Omental fat pad (tissue), 4 donors: ENCODE results near the gene GRIN2D. TPM values are rescaled to one million over a fixed set of nuclear protein-coding genes. Genes with fewer than 3 reads are reported as not detected.

Experiments
- ATAC-seq: fragments of 150-250 bp; one replicate; pipeline ENCODE4 v1.9.1; 2016; ENCODE audit warnings: mild to moderate bottlenecking, moderate library complexity; ENCODE audit not compliant: low FRiP score
- DNase-seq: peaks from one replicate; pipeline ENCODE4 v3.0.0-alpha.2; 2019; ENCODE audit warnings: low spot score
- CTCF ChIP-seq, 3 donors: fragments of 450-650 bp; IDR thresholded peaks; one replicate each; pipeline ENCODE4 v1.5.1; 2016 to 2017; ENCODE audit warnings: antibody characterized with exemption in 3 of 3, mild to moderate bottlenecking in 3 of 3, moderate library complexity in 2 of 3
- total RNA-seq, 4 donors: library from RNA; depleted of rRNA; stranded (reverse); fragments of >200 nt; gene quantifications; one replicate each; pipeline ENCODE4 v1.1.0, GENCODE V29; 2016

GRIN2D gene
- total RNA-seq, 4 donors from 2014 or later = 0.12 to 0.63 (median 0.33) TPM

DNA sequence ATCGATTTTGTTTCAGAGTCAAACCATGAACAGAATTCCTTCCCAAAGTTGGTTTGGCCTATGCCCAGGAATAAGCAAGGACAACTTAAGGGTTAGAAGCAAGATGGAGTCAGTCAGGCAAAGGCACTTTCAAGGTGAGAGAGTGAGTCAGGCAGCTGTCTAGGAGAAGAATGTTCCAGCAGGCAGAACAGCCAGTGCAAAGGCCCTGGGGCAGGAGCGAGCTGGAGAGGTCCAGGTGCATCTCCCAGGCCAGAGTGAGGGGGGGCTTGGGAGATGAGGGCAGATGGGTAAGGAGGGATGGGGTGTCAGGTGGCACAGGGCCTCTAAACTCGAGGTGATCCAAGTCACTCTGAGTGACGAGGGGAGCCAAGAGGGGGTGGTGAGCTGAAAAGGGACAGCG lies 43.1 kb downstream of the GRIN2D start:
- ATAC-seq (no peak), DNase-seq (no peak)
- no peak for TF ChIP-seq CTCF (IDR thresholded peaks at IDR 0.05)

- no peak for DNase-seq
- no peak for ATAC-seq
- TF ChIP-seq CTCF (IDR thresholded peaks at IDR 0.05) = no peak
Measured at GRCh38 chr19:48441360-48442050, 48.0 kb downstream of the GRIN2D start.

GRCh38 chr19:48442116-48443035 lies 48.9 kb downstream of the GRIN2D start:
- ATAC-seq (no peak), DNase-seq (no peak)
- no peak for TF ChIP-seq CTCF (IDR thresholded peaks at IDR 0.05)

DNA sequence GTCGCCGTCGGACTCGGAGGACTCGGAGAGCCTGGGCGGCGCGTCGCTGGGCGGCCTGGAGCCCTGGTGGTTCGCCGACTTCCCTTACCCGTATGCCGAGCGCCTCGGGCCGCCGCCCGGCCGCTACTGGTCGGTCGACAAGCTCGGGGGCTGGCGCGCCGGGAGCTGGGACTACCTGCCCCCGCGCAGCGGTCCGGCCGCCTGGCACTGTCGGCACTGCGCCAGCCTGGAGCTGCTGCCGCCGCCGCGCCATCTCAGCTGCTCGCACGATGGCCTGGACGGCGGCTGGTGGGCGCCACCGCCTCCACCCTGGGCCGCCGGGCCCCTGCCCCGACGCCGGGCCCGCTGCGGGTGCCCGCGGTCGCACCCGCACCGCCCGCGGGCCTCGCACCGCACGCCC lies 49.8 kb downstream of the GRIN2D start:
- ATAC-seq (no peak), DNase-seq (no peak)
- no peak for TF ChIP-seq CTCF (IDR thresholded peaks at IDR 0.05)

Other genes with a start within 250 kb of the GRIN2D start
- 10 to 100 TPM in 1 of 4 donors, 1 to 10 TPM in 3; 6.1 to 10.9 (median 7.3) TPM for gene LIG1, start 223.3 kb upstream of the GRIN2D start, total RNA-seq
- 1 to 10 TPM; 1.5 to 3.3 (median 2.0) TPM for gene ZSWIM9, start 223.0 kb upstream of the GRIN2D start, total RNA-seq
- 100 to 1,000 TPM in 1 of 4 donors, 10 to 100 TPM in 3; 28.3 to 144 (median 46.6) TPM for gene CARD8, start 137.8 kb upstream of the GRIN2D start, total RNA-seq
- gene ZNF114, start 123.6 kb upstream of the GRIN2D start, total RNA-seq = under 1 TPM in 1 of 4 donors, not detected in 3; 0.47 TPM
- 100 to 1,000 TPM in 1 of 4 donors, 10 to 100 TPM in 3; 48.6 to 173 (median 58.9) TPM for gene EMP3, start 68.1 kb upstream of the GRIN2D start, total RNA-seq
- gene TMEM143, start 29.7 kb upstream of the GRIN2D start, total RNA-seq = 10 to 100 TPM in 1 of 4 donors, 1 to 10 TPM in 3; 2.0 to 11.5 (median 5.1) TPM
- gene SYNGR4, start 29.3 kb upstream of the GRIN2D start, total RNA-seq = not detected
- 100 to 1,000 TPM in 1 of 4 donors, 10 to 100 TPM in 3; 72.2 to 102 (median 75.3) TPM for gene KDELR1, start 2.1 kb upstream of the GRIN2D start, total RNA-seq
- 10 to 100 TPM; 19.5 to 90.5 (median 31.5) TPM for gene GRWD1, start 52.3 kb downstream of the GRIN2D start, total RNA-seq
- 1 to 10 TPM in 2 of 4 donors, under 1 TPM in 2; 0.56 to 2.2 (median 1.1) TPM for gene KCNJ14, start 61.9 kb downstream of the GRIN2D start, total RNA-seq
- gene CYTH2, start 75.7 kb downstream of the GRIN2D start, total RNA-seq = 10 to 100 TPM; 19.2 to 49.7 (median 26.8) TPM
- under 1 TPM; 0.12 to 0.47 (median 0.39) TPM for gene LMTK3, start 118.2 kb downstream of the GRIN2D start, total RNA-seq
- gene SULT2B1, start 158.5 kb downstream of the GRIN2D start, total RNA-seq = not detected
- not detected for gene SPACA4, start 213.1 kb downstream of the GRIN2D start, total RNA-seq
- gene FAM83E, start 221.4 kb downstream of the GRIN2D start, total RNA-seq = 1 to 10 TPM in 1 of 4 donors, under 1 TPM in 1, not detected in 2; 0.47 to 1.3 TPM
- gene RPL18, start 225.5 kb downstream of the GRIN2D start, total RNA-seq = 1,000 to 10,000 TPM; 1,539 to 2,303 (median 1,904) TPM
- 10 to 100 TPM in 2 of 4 donors, 1 to 10 TPM in 2; 6.0 to 16.2 (median 9.5) TPM for gene SPHK2, start 225.8 kb downstream of the GRIN2D start, total RNA-seq
- 10 to 100 TPM in 1 of 4 donors, 1 to 10 TPM in 3; 2.6 to 12.6 (median 5.2) TPM for gene DBP, start 243.7 kb downstream of the GRIN2D start, total RNA-seq